HG02759 (cell line): ENCODE data around the gene BABAM2.

ENCODE experiments used
- ATAC-seq: cut with Tn5 transposase; IDR thresholded peaks from one replicate; pipeline ENCODE4 v1.9.1; 2021; ENCODE audit warnings: mild to moderate bottlenecking, moderate library complexity; ENCODE audit not compliant: unreplicated experiment

BABAM2 gene

DNA sequence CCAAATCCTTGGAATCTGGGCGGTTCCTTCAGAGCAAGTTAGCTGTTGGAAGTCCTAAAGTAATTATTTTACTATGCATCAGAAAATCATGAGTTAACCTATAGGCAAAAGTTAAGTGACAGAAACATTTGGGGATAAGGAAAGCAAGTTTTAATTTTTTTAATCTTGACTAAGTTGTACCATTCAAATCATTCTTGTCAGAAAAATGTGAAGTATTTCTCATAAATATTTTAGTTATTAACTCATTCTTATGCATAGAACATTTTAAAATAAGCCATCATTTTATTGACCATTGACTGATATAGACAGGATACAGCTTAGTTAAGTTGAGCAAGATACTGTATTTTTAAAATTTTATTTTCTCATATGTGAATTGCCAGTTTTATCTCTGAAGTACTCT is 403.9 kb downstream of the BABAM2 start:
- no peak for ATAC-seq

DNA sequence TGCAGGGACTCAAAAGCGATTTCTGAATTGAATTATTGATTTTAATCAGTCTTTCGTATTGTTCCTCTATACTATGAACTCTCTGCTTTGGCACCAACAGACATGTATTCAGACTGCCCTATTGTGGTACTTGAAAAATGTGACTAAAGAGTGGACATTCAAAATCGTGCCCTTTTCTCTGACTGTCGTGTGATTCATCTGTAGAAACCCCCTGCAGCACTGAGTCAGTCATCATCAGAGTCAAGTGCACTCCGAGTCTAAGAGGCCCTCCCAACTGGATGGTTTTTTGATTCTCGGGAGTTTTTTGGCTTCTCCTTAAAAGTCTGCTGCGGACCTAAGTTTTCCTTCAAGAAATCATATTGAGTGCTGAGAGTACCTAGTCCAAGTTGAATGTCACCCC is 405.7 kb downstream of the BABAM2 start:
- ATAC-seq = no peak

DNA sequence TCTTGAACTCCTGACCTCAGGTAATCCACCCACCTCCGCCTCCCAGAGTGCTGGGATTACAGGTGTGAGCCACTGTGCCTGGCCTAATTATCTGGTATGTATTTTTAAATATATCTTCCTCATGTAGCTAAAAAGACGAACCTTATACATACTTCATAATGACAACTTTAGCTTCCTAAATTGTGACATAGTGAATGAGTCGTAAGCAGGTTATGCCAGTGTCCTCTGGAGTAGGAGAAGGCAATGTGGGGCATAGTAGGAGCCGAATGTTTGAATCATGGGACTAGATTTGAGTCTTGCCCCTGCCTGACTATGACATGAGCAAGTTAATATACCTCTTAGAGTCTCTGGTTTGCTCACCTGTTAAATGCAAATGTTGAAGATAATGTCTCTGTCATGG is 406.4 kb downstream of the BABAM2 start:
- no peak for ATAC-seq

DNA sequence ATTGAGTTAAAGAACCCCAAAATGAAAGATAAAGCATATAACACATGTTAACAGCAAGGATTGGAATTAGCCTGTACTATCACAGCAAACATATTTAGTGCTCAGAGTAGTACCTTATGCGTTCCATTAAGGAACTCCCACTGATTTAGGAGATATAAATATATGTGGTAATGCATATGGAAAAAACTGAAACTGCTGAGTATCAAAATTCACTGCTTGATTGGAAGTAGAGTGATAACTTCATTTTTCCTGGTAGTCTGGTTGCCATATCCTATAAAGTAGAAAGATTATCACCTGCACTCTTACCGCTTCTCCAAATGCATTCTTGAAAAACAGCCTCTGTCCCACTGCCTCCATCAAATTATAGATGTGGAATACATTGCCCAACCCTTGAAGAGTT is 407.0 kb downstream of the BABAM2 start:
- ATAC-seq = no peak

DNA sequence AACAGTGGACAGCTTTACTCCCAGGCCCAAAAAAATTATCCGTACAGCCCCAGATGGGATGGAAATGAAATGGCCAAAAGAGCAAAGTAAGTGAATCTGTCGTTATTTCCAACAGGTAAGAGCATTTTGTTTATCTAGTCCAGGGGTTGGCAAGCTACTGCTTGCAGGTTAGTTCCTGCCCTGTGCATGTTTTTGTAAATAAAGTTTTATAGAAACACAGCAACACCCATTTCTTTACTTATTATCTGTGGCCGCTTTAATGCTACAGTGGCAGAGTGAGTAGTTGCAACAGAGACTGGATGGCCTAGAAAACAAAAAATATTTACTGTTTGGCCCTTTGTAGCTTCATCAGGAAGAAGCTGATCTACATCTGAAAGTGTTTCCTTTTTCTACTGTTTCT is 407.9 kb downstream of the BABAM2 start:
- ATAC-seq = no peak

DNA sequence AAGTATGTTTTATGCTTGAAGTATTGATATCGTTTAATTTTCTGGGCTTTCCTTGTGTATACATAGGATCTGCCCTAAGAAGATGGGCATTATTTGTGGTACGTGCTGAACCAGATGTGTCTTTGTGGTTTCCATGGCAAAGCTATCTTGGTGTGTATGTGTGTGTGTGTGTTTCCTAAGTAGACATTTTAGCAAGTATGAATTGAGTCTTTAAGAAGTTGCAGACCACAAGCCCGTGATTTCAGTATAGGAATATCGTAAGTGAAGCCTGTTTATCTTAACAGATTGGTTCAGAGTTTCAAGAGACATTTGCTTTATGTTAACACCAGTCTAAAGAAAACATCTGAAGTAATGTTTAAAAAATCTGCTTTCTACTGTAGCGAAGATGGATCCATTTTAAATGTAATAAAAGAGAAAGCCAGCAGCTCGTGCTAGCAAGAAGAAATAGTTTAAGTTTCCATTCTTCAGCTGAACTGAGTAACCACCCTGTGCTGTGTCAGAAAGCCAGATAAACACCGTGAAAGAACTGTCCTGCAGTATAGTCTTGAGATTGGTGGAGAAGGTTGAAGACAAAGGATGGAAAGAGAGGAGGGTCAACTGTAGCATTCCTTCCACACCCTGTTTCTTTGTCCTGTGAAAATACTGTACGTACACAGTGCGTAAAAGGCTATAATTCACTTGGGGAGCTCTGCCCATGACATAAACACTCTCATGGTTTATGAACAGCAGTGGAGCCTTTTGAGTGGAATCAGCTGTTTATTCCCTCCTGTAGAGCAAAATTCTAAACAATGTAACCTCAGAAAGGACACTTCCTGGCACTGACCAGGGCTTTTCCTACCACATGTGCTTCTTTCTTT is 410.2 kb downstream of the BABAM2 start:
- no peak for ATAC-seq

DNA sequence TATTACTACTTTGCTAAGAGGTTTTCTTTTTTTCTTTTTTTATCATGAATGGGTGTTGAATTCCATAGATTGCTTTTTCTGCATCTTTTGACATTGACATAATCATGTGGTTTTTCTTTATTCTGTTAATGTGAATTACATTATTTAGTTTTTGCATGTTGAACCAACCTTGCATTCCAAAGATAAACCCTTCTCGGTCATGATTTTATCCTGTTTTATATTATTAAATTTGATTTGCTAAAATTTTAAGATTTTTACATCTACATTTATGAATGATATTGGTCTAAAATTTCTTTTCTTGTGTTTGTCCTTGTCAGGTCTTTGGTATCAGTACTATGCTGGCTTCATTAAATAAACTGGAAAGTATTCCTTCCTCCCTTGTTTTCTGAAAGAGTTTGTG is 414.7 kb downstream of the BABAM2 start:
- no peak for ATAC-seq

DNA sequence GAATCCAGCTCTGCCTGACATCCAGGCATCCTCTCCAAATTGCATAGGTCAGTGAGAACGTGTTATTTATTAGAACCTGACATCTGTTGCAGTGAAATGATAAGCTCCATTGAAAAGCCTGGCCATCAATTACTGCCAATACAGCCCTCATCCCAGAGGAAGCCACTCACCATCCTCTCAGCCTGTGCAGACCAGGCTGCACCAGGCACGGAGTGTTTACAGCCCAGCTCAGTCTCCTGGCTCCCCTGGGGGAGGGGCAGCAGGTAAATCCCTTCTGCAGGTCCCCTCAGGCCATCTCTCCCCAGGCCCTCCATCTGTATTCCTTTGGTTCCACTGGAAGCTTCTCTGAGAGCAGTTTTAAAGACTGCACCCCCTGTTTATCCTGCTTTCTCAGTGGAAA is 419.6 kb downstream of the BABAM2 start:
- ATAC-seq = no peak

DNA sequence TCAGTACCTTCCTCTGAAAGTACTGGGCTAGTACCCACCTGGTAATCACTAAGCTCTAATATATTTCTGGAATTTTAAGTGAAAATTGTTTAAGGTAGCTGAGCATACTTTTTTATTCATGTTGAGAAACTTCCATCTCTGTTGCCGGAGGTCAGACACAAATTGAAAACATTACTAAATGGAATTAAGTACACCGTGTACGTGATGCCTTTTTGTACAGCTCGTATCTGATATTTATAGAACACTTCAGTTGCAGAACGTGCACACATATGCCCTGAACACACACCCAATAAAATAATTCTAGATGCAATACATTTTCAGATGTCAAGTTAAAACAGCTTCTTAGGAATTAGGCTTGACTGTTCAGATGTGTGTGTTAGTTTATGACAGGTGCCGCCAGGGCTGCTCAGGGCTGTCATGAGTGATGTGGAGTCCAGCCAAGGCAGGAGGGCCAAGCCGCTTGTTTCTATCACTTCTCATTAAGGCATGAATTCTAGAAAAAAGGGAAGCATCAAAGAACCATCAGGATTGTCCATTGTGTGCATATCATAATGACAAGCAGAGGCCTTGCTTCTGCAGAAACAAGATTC is 421.2 kb downstream of the BABAM2 start:
- no peak for ATAC-seq

DNA sequence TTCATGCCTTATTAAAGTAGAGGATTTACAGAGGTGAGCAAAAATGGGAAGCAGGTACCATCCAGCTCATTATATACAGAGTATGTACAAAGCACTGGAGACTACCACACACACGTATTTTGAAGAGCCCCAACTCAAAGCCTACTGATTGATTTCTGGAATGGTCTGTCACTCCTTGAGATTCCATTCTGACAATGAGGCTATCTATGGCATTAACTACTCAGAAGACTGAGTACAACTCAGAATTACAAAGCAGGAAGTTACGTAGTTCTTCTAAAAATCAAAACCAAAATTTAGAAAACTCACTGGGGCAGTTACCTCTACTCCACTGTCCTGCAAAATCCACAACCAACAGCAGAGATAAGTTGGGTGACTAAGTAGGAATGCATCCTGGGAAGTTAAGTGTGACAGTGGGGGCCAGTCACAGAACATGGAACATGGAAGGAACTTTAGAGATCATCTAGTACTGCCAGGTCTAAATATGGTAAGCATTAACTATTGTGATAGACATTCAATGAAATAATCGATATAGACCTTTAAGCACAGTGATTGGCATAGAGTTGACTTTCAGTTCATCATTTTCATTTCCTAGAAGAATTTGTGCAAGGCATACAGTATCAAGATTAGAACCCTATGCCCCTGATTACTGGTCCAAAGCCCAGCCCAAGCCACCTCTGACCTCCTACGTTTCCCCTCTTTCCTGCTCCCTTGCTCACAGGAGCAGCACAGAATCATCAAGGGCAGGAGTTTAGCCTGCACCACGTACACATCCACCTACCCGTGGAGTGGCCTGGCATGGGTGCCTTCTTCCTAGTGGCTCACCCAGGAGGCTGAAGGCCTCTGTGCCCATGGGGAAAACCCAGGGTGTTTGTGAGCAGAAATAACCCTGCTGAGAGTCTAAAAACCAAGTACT is 422.0 kb downstream of the BABAM2 start:
- no peak for ATAC-seq

DNA sequence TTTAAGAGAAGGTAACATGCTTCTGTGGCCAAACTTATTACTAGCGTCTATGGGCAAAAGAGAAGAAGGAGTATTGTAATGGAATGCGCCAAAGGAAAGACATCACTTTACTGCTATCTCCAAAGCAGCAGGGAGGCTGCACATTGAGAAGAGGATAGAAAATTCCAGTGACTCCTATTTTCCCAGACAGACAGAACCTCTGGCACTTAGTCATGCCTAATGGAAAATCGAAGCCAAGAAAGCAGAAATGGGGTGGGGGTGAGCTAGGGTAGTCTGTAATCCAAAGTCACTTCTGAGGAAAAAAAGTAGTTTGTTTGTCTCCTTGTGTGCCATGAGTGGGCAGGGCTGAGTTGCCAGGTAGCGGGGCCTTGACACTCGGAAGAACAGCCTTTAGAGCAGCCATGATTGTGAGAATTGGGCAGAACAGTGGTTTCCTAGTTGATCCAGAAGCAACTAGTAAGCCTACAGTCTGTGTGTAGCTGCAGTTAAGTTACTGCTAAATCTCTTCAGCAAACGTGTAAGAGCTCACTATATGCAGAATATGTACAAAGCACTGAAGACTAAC is 422.8 kb downstream of the BABAM2 start:
- no peak for ATAC-seq

DNA sequence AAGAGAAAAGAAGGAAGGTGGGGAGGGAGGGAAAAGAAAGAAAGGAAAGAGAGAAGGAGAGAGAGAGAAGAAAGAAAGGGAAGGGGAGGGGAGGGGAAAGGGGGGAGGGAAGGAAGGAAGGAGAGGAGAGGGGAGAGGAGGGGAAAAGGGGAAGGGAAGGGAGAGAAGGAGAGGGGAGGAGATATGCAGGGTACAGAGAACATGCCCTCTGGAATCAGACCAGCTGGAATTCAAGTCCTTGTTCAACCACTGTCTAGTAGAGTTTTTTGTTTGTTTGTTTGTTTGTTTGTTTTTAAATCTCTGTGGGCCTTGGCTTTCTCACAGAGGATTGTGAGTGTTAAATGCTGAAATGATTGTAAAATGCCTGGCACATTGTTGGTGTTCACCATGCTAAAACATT is 424.4 kb downstream of the BABAM2 start:
- no peak for ATAC-seq

DNA sequence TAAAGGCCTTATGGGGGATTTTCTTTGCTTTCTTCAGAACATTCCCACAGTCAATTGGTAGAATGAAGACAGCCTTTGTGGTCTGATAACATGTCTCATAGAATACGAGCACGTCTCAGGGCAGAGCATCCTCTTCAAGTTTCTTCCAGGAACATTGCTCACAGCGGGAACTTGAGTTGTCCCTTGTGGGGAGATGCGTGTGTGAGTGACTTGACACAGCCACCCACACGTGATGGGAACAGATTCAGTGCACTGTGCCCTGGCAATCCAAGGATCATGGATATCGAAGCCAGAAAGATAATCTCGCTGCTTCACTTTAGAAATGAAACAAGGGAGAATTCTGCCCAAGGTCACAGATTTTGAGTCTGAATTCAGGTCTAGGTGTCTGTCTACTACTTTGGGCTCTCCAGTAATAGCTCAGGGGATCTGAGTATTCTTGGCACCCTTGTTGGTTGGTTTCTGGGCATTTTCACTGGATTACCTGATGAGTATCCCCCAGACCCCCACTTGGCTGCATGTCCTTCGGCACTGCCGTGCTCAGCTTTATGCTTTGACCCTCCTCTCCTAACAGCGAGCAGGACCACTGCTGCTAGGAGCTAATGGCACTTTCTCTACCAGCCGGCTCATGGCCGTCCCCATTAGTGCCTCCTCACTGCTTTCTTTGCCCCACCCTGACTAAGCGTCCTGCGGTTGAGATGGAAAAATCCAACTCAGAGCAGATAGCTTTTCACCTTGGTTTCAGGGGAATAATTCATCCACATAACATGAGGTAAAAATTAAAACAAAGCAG is 426.2 kb downstream of the BABAM2 start:
- no peak for ATAC-seq

DNA sequence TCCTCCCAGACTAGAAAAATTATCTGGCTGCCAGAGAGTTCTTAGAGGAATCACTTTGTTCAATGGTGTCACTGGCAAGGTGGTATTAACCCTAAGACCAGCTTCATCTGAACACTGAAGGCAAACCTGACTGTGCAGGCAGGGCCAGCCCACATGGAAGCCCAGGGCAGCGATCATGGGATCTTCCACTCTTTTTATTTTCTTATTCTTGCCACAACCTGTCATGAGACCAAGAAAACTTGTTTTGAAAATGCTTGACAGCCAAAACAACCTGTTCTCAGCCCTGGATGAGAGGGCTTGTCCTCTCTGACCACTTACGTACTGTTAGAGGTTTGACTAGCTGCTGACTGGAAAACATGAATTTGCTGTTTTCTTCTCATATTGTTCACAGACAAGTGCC is 426.9 kb downstream of the BABAM2 start:
- ATAC-seq = no peak

DNA sequence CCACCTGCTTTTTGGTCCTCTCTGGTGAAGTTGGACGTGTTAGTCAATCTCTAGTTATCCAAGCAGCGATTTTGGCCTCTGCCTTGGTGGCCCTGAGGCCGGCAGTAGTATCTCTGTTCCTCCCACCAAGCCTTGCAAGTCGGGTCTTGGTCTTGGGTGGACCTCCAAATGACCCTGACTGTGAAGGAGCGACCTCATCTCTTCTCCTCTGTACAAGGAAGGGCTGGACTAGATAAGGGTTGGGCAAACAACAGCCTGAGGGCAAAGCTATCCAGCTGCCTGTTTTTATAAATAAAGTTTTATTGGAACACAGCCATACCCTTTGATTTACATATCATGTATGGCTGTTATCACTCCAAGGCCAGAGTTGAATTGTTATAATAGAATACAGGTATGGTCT is 427.5 kb downstream of the BABAM2 start:
- ATAC-seq = no peak

DNA sequence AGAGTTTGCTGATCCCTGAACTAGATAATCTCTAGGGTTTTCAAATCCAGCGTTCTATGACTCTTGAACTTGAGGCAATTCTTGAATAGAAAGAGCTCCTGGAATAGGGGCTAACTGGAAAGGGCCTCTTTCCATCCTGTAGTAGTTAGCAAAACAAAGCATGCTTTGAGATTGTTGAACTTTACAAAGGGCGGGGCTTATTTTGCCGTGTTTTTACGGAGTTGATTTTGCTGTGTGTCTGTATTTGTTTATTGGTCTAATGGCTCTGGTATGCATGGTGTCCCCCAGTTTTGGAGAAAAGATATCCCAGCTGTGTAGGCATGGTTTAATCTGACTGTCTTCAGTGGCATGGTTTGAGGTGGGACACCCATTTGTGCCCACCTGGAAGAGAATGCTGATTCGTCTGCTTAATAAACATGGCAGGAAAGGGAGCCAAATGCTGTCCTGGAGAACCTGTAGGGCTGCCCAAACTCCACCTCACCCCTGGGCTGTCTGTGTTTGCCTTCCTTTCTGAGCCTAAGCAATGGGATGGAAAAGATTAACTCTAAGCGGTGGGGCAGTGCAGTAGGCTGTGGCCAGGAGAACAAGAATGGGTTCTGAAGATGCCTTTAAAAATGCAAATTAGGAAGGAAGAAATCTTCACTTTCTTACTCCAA is 428.1 kb downstream of the BABAM2 start:
- no peak for ATAC-seq

DNA sequence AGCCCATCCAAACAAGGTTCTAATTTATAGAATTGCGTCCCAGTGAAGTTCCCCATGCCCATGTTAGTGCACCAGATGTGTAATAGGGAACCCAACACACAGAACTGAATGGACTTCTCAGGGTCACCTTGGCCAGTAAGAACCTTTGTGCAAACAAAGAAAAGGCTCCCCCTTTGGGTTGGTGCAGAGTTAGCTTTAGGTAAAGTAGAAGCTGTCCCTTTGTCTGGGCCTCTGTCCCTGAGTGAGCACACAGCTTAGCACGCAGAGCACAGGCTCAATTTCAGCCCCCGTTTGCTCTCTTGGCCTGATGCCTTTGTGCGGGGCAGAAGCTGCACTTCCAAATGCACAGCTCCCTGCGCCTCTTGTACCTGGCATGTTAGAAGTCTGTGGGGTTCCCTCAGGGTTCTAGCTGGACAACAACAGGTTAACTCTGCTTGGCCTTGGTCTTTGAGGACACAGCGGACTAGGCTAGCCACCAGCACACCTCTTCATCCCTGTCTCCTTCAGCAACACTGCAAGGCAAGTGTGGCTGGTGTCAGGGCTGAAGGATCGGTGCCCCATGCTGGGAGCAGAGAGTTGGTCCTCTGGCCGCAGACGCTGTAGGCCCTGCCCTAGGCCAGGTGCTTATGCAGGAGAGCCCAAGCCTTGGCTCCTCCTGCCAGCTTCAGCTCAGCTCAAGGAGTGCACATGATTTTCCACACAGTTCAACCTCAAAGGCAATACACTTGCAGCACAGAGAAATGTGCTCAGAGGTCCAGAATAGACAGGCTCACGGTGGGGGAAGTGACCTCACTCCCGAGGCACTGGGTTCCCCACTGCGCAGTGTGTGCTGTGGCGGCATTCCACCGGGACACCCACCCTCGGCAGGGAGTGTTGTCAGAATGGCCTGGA is 428.8 kb downstream of the BABAM2 start:
- no peak for ATAC-seq

DNA sequence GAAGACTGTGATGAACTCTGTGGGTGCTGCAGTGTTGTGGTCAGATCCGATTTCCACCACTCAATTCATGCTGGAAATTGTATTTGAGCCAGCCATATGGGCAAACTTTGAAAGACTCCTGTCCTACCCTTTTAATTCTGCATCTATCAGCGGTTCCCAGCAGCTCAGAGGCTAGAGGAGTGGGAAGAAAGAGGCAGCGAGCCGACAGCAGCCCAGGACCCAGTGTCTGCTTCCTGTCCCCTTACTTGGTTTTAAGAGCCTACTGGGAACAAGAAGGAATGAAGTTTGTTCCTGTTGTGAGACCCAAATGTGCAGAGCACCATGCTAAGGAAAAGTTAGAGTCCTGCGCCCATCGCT is 429.5 kb downstream of the BABAM2 start:
- no peak for ATAC-seq

DNA sequence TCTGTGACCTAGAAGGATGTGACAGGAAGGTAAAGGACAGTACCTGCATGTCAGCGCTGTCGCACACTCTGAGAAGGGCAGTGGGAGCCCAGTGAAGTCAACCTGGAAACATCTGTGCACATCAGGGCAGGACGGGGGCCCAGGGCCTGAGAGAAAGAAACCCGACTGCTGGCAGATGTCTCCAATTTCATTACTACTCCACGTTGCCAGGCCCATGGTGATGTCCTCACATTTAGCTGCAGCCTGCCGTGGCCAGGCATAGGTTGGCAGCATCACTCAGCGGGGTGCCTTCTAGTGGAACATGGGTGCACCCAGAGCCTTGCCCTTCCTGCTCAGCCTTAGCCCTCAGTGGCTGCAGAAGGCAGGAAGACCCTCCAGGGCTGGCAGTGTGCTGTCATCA is 429.8 kb downstream of the BABAM2 start:
- ATAC-seq = no peak
